Activated T-helper 2 cell treated with anti-CD3 and anti-CD28 coated beads, Interferon-gamma antibody, Interleukin-2, Interleukin-4, amounts not matched to agents 10 μg/mL and 5 μg/mL and 100 μg/mL, durations not matched to agents 14 hours and 24 hours and 36 hours (primary cell): ENCODE results near the gene CSHL1. TPM values are rescaled to one million over a fixed set of nuclear protein-coding genes. Genes with fewer than 3 reads are reported as not detected.
"Not testable (repeated sequence)": the region's sequence is repeated elsewhere in the genome, so short reads cannot be mapped to it uniquely, and the experiment has no call there.

Experiments
- DNase-seq: peaks from one replicate; pipeline ENCODE4 v3.0.0; 2021; ENCODE audit warnings: low spot score
- H3K27ac Mint-ChIP-seq: one replicate; pipeline ENCODE4 v1.8.0; 2021; ENCODE audit warnings: mixed read lengths
- H3K27me3 Mint-ChIP-seq: one replicate; pipeline ENCODE4 v1.8.0; 2021; ENCODE audit warnings: low read depth, mixed read lengths
- H3K36me3 Mint-ChIP-seq: one replicate; pipeline ENCODE4 v1.8.0; 2021; ENCODE audit warnings: low read depth, mixed read lengths
- H3K4me1 Mint-ChIP-seq: one replicate; pipeline ENCODE4 v1.8.0; 2021; ENCODE audit warnings: low read depth, mixed read lengths
- H3K4me3 Mint-ChIP-seq: one replicate; pipeline ENCODE4 v1.8.0; 2021; ENCODE audit warnings: low read depth, mild to moderate bottlenecking, moderate library complexity, mixed read lengths
- H3K9me3 Mint-ChIP-seq: one replicate; pipeline ENCODE4 v1.8.0; 2021; ENCODE audit warnings: mixed read lengths
- intact Hi-C: fragments of 100-400 bp; cut with micrococcal nuclease; formaldehyde crosslinking; loops from one replicate; pipeline ENCODE4 v1.15.1; 2023
- total RNA-seq: library from RNA; stranded (reverse); gene quantifications from 2 replicates; pipeline ENCODE4 v1.2.3, GENCODE V29; 2022

Gene CSHL1
- total RNA-seq, 1 donor from 2014 or later, result not detected

- not testable (repeated sequence) for H3K27ac Mint-ChIP-seq, H3K9me3 Mint-ChIP-seq, H3K4me3 Mint-ChIP-seq
Measured at GRCh38 chr17:63885119-63885518, 25.9 kb downstream of the CSHL1 start.

GRCh38 chr17:63882626-63883126 lies 28.4 kb downstream of the CSHL1 start:
- peaks cover 14% of the 10 kb centered on the region for H3K27me3 Mint-ChIP-seq
- DNase-seq, H3K36me3 Mint-ChIP-seq, H3K4me3 Mint-ChIP-seq, intact Hi-C loops, H3K27ac Mint-ChIP-seq, H3K4me1 Mint-ChIP-seq, H3K9me3 Mint-ChIP-seq: not testable (repeated sequence)

More at GRCh38 chr17:63885119-63885518, 25.9 kb downstream of the CSHL1 start:
- H3K27me3 Mint-ChIP-seq, result peaks cover 14% of the 10 kb centered on the region
- H3K4me1 Mint-ChIP-seq, intact Hi-C loops, H3K36me3 Mint-ChIP-seq, DNase-seq: not testable (repeated sequence)

- peak; percentile 48 for DNase-seq
- intact Hi-C loops, result no loop called here
- H3K27me3 Mint-ChIP-seq, result peaks cover 9% of the 10 kb centered on the region
- H3K9me3 Mint-ChIP-seq, result no peaks in the 10 kb centered on the region
- H3K4me1 Mint-ChIP-seq, result no peaks in the 10 kb centered on the region
- no peak within 1 kb of the TSS for H3K27ac Mint-ChIP-seq
- no peaks in the 10 kb centered on the region for H3K36me3 Mint-ChIP-seq
- H3K4me3 Mint-ChIP-seq, result no peak within 1 kb of the TSS
Measured at GRCh38 chr17:63881935-63882601, 29.0 kb downstream of the CSHL1 start, which contains the start of gene GH2. GH2 (minus strand) TSS chr17:63881944; CDS start chr17:63881801, 143 bp downstream.

- H3K4me1 Mint-ChIP-seq, H3K27ac Mint-ChIP-seq, H3K4me3 Mint-ChIP-seq, H3K9me3 Mint-ChIP-seq, intact Hi-C loops, H3K27me3 Mint-ChIP-seq, H3K36me3 Mint-ChIP-seq, DNase-seq: not testable (repeated sequence)
Measured at GRCh38 chr17:63881337-63881736, 29.7 kb downstream of the CSHL1 start.

GRCh38 chr17:63880706-63881105 lies 30.4 kb downstream of the CSHL1 start:
- Mint-ChIP-seq H3K27ac (no peak overlapping the region), H3K36me3 (no peaks in the 10 kb centered on the region), H3K27me3 (peaks cover 6% of the 10 kb centered on the region), H3K4me1 (no peaks in the 10 kb centered on the region), H3K9me3 (no peaks in the 10 kb centered on the region), H3K4me3 (no peak overlapping the region)
- intact Hi-C loops, result no loop called here
- no peak for DNase-seq

GRCh38 chr17:63878413-63878812 lies 32.6 kb downstream of the CSHL1 start:
- H3K27ac Mint-ChIP-seq, H3K9me3 Mint-ChIP-seq, DNase-seq, H3K36me3 Mint-ChIP-seq, H3K27me3 Mint-ChIP-seq, H3K4me3 Mint-ChIP-seq, intact Hi-C loops, H3K4me1 Mint-ChIP-seq: not testable (repeated sequence)

- H3K27ac Mint-ChIP-seq, H3K4me3 Mint-ChIP-seq, H3K27me3 Mint-ChIP-seq, H3K36me3 Mint-ChIP-seq, H3K9me3 Mint-ChIP-seq, H3K4me1 Mint-ChIP-seq, DNase-seq, intact Hi-C loops: not testable (repeated sequence)
Measured at GRCh38 chr17:63874693-63875092, 36.4 kb downstream of the CSHL1 start.

GRCh38 chr17:63874061-63874626 lies 36.9 kb downstream of the CSHL1 start:
- H3K27ac Mint-ChIP-seq, result not testable (repeated sequence)

GRCh38 chr17:63873577-63873976 lies 37.5 kb downstream of the CSHL1 start, which contains the start of gene CSH2:
CSH2 (minus strand) TSS chr17:63873677; CDS start chr17:63873614, 63 bp downstream.
- H3K4me1 Mint-ChIP-seq, H3K27me3 Mint-ChIP-seq, H3K9me3 Mint-ChIP-seq, DNase-seq, H3K36me3 Mint-ChIP-seq, H3K27ac Mint-ChIP-seq, intact Hi-C loops, H3K4me3 Mint-ChIP-seq: not testable (repeated sequence)

More at GRCh38 chr17:63874061-63874626, 36.9 kb downstream of the CSHL1 start:
- H3K27me3 Mint-ChIP-seq, H3K9me3 Mint-ChIP-seq, H3K4me3 Mint-ChIP-seq, intact Hi-C loops, DNase-seq, H3K36me3 Mint-ChIP-seq, H3K4me1 Mint-ChIP-seq: not testable (repeated sequence)

GRCh38 chr17:63871646-63872365 lies 39.3 kb downstream of the CSHL1 start:
- H3K36me3 Mint-ChIP-seq, H3K4me1 Mint-ChIP-seq, H3K4me3 Mint-ChIP-seq, intact Hi-C loops, H3K9me3 Mint-ChIP-seq, H3K27ac Mint-ChIP-seq, DNase-seq, H3K27me3 Mint-ChIP-seq: not testable (repeated sequence)

- DNase-seq, H3K36me3 Mint-ChIP-seq, intact Hi-C loops, H3K4me1 Mint-ChIP-seq, H3K9me3 Mint-ChIP-seq, H3K27ac Mint-ChIP-seq, H3K27me3 Mint-ChIP-seq, H3K4me3 Mint-ChIP-seq: not testable (repeated sequence)
Measured at GRCh38 chr17:63870292-63870665, 40.8 kb downstream of the CSHL1 start.

GRCh38 chr17:63869491-63870291 lies 41.4 kb downstream of the CSHL1 start:
- H3K4me3 Mint-ChIP-seq, H3K4me1 Mint-ChIP-seq, intact Hi-C loops, H3K27me3 Mint-ChIP-seq, H3K27ac Mint-ChIP-seq, H3K9me3 Mint-ChIP-seq, DNase-seq, H3K36me3 Mint-ChIP-seq: not testable (repeated sequence)
